Stimulated activated effector memory CD8-positive, alpha-beta T cell treated with anti-CD3 and anti-CD28 coated beads, Interleukin-12 subunit alpha, Interleukin-12 subunit beta, amount 100 ng/mL, for 72 hours (primary cell): ENCODE results near the gene KCNMB2.

ENCODE experiments used
- ATAC-seq: fragments of 150-1000 bp; cut with Tn5 transposase; 2 replicates; pipeline ENCODE4 v1.10.0; 2021
- DNase-seq, 2 donors: peaks; one replicate each; pipeline ENCODE4 v3.0.0; 2021 to 2022; ENCODE audit warnings: low spot score in 2 of 2
- H3K27ac Mint-ChIP-seq: one replicate; pipeline ENCODE4 v1.8.0; 2022; ENCODE audit warnings: mild to moderate bottlenecking, mixed read lengths
- H3K36me3 Mint-ChIP-seq: one replicate; pipeline ENCODE4 v1.8.0; 2022; ENCODE audit warnings: mild to moderate bottlenecking, mixed read lengths
- H3K4me1 Mint-ChIP-seq: one replicate; pipeline ENCODE4 v1.8.0; 2022; ENCODE audit warnings: mixed read lengths
- H3K4me3 Mint-ChIP-seq: one replicate; pipeline ENCODE4 v1.8.0; 2022; ENCODE audit warnings: mild to moderate bottlenecking, mixed read lengths
- H3K9me3 Mint-ChIP-seq: one replicate; pipeline ENCODE4 v1.8.0; 2022; ENCODE audit warnings: mixed read lengths

KCNMB2 gene

GRCh38 chr3:178880274-178880673 lies 344.0 kb downstream of the KCNMB2 start:
- H3K4me3 Mint-ChIP-seq = no peak overlapping the region
- no peak overlapping the region for H3K27ac Mint-ChIP-seq
- no peaks in the 10 kb centered on the region for H3K4me1 Mint-ChIP-seq
- no peak for ATAC-seq
- H3K36me3 Mint-ChIP-seq = no peaks in the 10 kb centered on the region
- no peak for DNase-seq
- no peaks in the 10 kb centered on the region for H3K9me3 Mint-ChIP-seq
